Upper lobe of right lung (tissue), 1 donor: ENCODE results near the gene ZDHHC14. TPM values are rescaled to one million over a fixed set of nuclear protein-coding genes. Genes with fewer than 3 reads are reported as not detected.
A peak's percentile ranks its signal among the peaks of the same experiment; 100 is the strongest.

Source experiments
- ATAC-seq: fragments of 200-7000 bp; cut with Tn5 transposase; one replicate; pipeline ENCODE4 v1.9.1; 2020; ENCODE audit warnings: mild to moderate bottlenecking, moderate library complexity
- DNase-seq: peaks from one replicate; pipeline ENCODE4 v3.0.0-alpha.2; 2020
- H3K27ac ChIP-seq: fragments of 200-600 bp; one replicate; pipeline ENCODE4 v1.8.0; 2022
- H3K27me3 ChIP-seq: fragments of 200-600 bp; one replicate; pipeline ENCODE4 v1.8.0; 2022; ENCODE audit warnings: mild to moderate bottlenecking
- H3K36me3 ChIP-seq: fragments of 200-600 bp; one replicate; pipeline ENCODE4 v1.8.0; 2022
- H3K4me1 ChIP-seq: fragments of 200-600 bp; one replicate; pipeline ENCODE4 v1.8.0; 2022
- H3K4me3 ChIP-seq: fragments of 200-600 bp; one replicate; pipeline ENCODE4 v1.8.0; 2022; ENCODE audit warnings: mild to moderate bottlenecking
- H3K9me3 ChIP-seq: fragments of 200-600 bp; one replicate; pipeline ENCODE4 v1.8.0; 2022
- CTCF ChIP-seq: fragments of 200-600 bp; IDR thresholded peaks from one replicate; pipeline ENCODE4 v1.8.0; 2022; ENCODE audit warnings: antibody characterized with exemption
- intact Hi-C: fragments of 100-400 bp; cut with DNase I; formaldehyde crosslinking; loops from one replicate; pipeline ENCODE4 v1.11.0; 2022
- total RNA-seq: library from RNA; stranded (reverse); fragmentation: NEBNext Ultra II Directional; extraction: Animal tissue kit (Norgen Biotek cat#: 25700); gene quantifications from one replicate; pipeline ENCODE4 v1.2.1, GENCODE V29; 2021
- donor health status: DM: no; HTN: yes; CAD: no; lungs with severe emphysema.

The ZDHHC14 gene
- total RNA-seq, 1 donor from 2014 or later: 12.2 TPM

DNA sequence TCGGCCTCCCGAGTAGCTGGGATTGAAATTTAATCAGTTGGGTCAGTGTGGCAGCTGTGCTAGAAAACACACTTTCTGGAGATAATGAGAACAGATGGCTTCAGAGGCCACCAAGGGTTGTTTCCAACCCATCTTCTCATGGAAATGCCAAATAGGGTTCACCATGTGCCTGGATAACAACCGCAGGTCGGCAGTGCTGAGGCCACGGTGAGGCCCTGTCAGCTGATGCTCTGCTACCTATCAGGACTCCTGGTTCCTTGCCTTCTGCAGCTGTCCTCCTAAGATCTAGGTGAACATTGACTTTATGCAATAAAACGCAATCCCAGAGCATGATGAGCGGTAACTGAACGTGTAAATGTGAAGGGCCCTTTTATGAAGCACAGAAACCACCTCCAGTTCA, 302.7 kb downstream of the ZDHHC14 start:
- intact Hi-C loops: no loop called here
- Histone ChIP-seq H3K9me3 (no peaks in the 10 kb centered on the region), H3K27me3 (no peaks in the 10 kb centered on the region), H3K4me1 (no peaks in the 10 kb centered on the region), H3K36me3 (no peaks in the 10 kb centered on the region), H3K4me3 (no peak overlapping the region), H3K27ac (no peak overlapping the region)
- DNase-seq (no peak), ATAC-seq (no peak)
- TF ChIP-seq CTCF: no peak

GRCh38 chr6:157684620-157685299, 303.8 kb downstream of the ZDHHC14 start:
- no peaks in the 10 kb centered on the region for H3K9me3 ChIP-seq
- DNase-seq (no peak), ATAC-seq (no peak)
- TF ChIP-seq CTCF: no peak
- H3K4me3 ChIP-seq: no peak overlapping the region
- H3K4me1 ChIP-seq: peaks cover 5% of the 10 kb centered on the region
- no peaks in the 10 kb centered on the region for H3K36me3 ChIP-seq
- no peak overlapping the region for H3K27ac ChIP-seq
- H3K27me3 ChIP-seq: no peaks in the 10 kb centered on the region
- intact Hi-C loops: no loop called here

DNA sequence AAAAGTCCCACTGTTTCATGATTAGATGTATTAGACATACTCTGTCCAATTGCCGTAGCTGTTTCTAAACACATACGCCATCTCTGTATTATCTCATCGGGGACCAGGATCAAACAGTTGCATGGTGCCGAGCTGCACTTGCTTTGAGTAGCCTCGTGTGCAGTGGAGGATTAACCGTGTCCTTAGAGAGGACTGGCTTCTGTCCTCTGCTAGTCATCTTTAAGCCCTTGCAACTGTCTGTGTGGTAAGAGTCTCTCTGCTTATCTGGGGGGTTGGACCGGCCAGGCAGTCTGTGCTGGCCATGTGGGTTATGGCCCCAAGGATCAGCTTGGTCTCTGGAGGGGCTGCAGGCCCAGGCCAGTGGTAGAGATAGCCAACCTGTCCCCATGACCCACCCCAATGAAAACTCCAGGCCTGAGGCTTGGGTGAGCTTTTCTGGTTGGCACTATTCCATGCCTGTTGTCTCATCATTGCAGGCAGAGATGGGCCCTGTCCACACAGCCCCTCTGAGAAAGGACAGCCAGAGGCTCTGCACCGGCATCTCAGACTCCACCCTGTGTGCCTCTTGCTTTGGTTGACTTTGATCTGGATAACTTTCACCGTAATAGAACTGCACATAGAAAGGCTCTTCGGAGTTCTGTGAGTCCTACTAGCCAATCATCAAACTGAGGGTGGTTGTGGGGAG, 304.7 kb downstream of the ZDHHC14 start:
- H3K27me3 ChIP-seq: no peaks in the 10 kb centered on the region
- H3K4me1 ChIP-seq: peaks cover 5% of the 10 kb centered on the region
- H3K36me3 ChIP-seq: no peaks in the 10 kb centered on the region
- no peak for ATAC-seq
- intact Hi-C loops: no loop called here
- no peak overlapping the region for H3K4me3 ChIP-seq
- no peak overlapping the region for H3K27ac ChIP-seq
- no peak for DNase-seq
- no peak for TF ChIP-seq CTCF
- H3K9me3 ChIP-seq: no peaks in the 10 kb centered on the region

GRCh38 chr6:157688275-157688959, 307.4 kb downstream of the ZDHHC14 start:
- peaks cover 5% of the 10 kb centered on the region for H3K4me1 ChIP-seq
- no peak for TF ChIP-seq CTCF
- no peak overlapping the region for H3K27ac ChIP-seq
- intact Hi-C loops: no loop called here
- H3K9me3 ChIP-seq: no peaks in the 10 kb centered on the region
- no peak overlapping the region for H3K4me3 ChIP-seq
- H3K36me3 ChIP-seq: no peaks in the 10 kb centered on the region
- ATAC-seq (no peak), DNase-seq (no peak)
- H3K27me3 ChIP-seq: no peaks in the 10 kb centered on the region

DNA sequence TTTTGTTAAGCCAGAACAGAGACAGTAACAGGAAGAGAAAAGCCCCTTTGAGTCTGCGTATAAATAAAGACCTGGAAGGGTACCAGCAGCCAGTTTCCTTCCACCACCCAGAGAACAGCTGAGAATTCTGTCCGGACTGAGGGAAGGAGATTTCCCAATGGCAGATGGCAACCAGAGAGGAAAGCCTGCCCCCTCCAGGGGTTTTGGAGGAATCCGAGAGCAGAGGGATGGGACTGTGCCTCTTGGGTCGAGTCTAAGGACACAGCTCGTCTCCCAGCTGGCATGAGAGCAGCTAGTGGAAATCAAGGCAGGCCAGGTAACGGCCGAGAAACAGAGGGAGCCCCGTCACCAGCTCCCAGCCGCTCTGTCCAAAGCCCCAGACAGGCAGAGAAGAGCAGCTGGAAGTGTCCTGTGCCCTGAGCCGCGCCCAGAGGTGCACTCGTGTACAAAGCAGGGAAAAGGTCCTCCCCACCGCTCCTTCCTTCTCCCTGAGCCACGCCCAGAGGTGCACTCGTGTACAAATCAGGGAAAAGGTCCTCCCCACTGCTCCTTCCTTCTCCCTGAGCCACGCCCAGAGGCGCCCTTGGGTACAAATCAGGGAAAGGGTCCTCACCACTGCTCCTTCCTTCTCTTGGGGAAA, 308.1 kb downstream of the ZDHHC14 start:
- Histone ChIP-seq H3K27ac (no peak overlapping the region), H3K9me3 (no peaks in the 10 kb centered on the region), H3K27me3 (no peaks in the 10 kb centered on the region), H3K4me3 (no peak overlapping the region), H3K36me3 (no peaks in the 10 kb centered on the region), H3K4me1 (peaks cover 5% of the 10 kb centered on the region)
- ATAC-seq (peak; percentile 34), DNase-seq (peak; percentile 62)
- TF ChIP-seq CTCF: no peak
- intact Hi-C loops: no loop called here
